ENCODE results near the gene CDH12. TPM values are rescaled to one million over a fixed set of nuclear protein-coding genes. Genes with fewer than 3 reads are reported as not detected.
"Not testable (repeated sequence)": the region's sequence is repeated elsewhere in the genome, so short reads cannot be mapped to it uniquely, and the experiment has no call there.

CDH12 gene
- total and polyA plus RNA-seq, 4 donors: 0.02 to 3.7 (median 0.31) TPM; not detected in 1

DNA sequence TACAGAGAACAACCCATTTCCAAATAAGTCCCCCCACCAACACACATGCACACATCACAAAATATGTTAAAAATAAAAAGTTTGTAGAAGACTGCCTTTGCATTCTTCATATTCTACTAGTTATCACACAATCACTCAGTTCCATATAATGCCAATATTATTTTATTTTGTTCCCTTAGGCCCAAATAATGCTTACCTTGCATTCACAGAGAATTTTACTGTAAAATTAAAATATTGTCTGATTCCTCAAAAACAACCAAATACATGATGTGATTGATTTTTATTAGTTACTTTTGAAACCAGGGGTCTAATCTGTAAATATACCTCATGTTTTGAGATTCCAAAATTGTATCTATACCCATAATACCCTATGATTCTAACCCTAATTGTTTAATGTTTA lies 536.9 kb downstream of the CDH12 start:
- Histone ChIP-seq H3K4me1 (ENCODE audit: control insufficient read depth in 5 of 5, insufficient read depth in 5 of 5, low read length in 5 of 5) (no peaks in the 10 kb centered on the region), H3K27ac (ENCODE audit: low read depth in 1 of 2, low read length in 1 of 2) (no peak overlapping the region), H3K27me3 (ENCODE audit: control insufficient read depth in 3 of 3, insufficient read depth in 3 of 3, low read length in 2 of 3) (no peaks in the 10 kb centered on the region), H3K4me3 (no peak overlapping the region), H3K9ac (ENCODE audit: insufficient read depth in 1 of 2, low read length in 2 of 2) (no peak overlapping the region), H3K9me3 (ENCODE audit: control insufficient read depth in 4 of 4, insufficient read depth in 3 of 4, low read length in 3 of 4) (no peaks in the 10 kb centered on the region), H3K36me3 (ENCODE audit: control insufficient read depth in 4 of 4, insufficient read depth in 4 of 4, low read length in 4 of 4) (no peaks in the 10 kb centered on the region)
- TF ChIP-seq, protein P1, sequence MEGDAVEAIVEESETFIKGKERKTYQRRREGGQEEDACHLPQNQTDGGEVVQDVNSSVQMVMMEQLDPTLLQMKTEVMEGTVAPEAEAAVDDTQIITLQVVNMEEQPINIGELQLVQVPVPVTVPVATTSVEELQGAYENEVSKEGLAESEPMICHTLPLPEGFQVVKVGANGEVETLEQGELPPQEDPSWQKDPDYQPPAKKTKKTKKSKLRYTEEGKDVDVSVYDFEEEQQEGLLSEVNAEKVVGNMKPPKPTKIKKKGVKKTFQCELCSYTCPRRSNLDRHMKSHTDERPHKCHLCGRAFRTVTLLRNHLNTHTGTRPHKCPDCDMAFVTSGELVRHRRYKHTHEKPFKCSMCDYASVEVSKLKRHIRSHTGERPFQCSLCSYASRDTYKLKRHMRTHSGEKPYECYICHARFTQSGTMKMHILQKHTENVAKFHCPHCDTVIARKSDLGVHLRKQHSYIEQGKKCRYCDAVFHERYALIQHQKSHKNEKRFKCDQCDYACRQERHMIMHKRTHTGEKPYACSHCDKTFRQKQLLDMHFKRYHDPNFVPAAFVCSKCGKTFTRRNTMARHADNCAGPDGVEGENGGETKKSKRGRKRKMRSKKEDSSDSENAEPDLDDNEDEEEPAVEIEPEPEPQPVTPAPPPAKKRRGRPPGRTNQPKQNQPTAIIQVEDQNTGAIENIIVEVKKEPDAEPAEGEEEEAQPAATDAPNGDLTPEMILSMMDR (IDR thresholded peaks at IDR 0.05; ENCODE audit: control extremely low read depth, extremely low read depth): no peak
- DNase-seq (no peak), ATAC-seq (ENCODE audit: insufficient read depth, low FRiP score) (no peak)

DNA sequence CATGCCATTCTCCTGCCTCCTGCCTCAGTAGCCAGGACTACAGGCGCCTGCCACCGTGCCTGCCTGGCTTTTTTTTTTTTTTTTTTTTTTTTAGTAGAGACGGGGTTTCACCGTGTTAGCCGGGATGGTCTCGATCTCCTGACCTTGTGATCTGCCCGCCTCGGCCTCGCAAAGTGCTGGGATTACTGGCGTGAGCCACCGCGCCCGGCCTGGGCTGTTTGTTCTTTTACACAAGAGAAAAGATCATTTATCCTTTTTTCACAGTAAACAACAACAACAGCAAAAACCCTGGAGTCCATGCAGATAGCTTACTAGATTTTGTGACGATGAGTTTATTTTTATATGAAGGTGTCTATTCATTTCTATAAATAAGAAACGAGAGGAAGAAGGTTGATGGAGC lies 538.1 kb downstream of the CDH12 start:
- not testable (repeated sequence) for H3K27ac ChIP-seq (ENCODE audit: low read depth in 1 of 2, low read length in 1 of 2); H3K9ac ChIP-seq (ENCODE audit: insufficient read depth in 1 of 2, low read length in 2 of 2); H3K27me3 ChIP-seq (ENCODE audit: control insufficient read depth in 3 of 3, insufficient read depth in 3 of 3, low read length in 2 of 3); H3K4me3 ChIP-seq; H3K36me3 ChIP-seq (ENCODE audit: control insufficient read depth in 4 of 4, insufficient read depth in 4 of 4, low read length in 4 of 4); H3K4me1 ChIP-seq (ENCODE audit: control insufficient read depth in 5 of 5, insufficient read depth in 5 of 5, low read length in 5 of 5); H3K9me3 ChIP-seq (ENCODE audit: control insufficient read depth in 4 of 4, insufficient read depth in 3 of 4, low read length in 3 of 4); ATAC-seq (ENCODE audit: insufficient read depth, low FRiP score); DNase-seq
- WGBS, 2 donors: 89 to 90% methylated on average over 14 to 15 of the region's 15 CpGs

DNA sequence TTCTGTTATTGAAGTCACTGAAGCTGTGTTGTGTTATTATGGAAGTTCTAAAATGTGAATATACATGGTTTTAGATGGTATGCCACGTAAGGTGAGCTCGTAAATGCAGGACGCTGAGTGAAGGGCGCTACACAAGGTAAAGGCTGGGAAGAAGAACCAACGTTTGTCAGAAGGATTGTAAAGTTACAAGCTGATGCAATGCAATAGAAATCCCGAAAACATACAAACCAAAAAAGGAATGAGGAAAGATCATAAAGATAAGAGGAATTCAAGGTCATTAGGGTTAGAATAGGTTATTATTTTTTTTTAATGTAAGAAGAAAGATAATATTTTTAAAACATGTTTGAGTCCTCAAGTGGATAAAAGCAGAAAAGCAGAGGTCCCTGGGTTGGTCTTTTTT lies 538.6 kb downstream of the CDH12 start:
- ATAC-seq (ENCODE audit: insufficient read depth, low FRiP score) (no peak), DNase-seq (no peak)
- H3K27ac ChIP-seq (ENCODE audit: low read depth in 1 of 2, low read length in 1 of 2): no peak overlapping the region
- H3K9ac ChIP-seq (ENCODE audit: insufficient read depth in 1 of 2, low read length in 2 of 2): no peak overlapping the region
- H3K36me3 ChIP-seq (ENCODE audit: control insufficient read depth in 4 of 4, insufficient read depth in 4 of 4, low read length in 4 of 4): no peaks in the 10 kb centered on the region
- H3K9me3 ChIP-seq (ENCODE audit: control insufficient read depth in 4 of 4, insufficient read depth in 3 of 4, low read length in 3 of 4): no peaks in the 10 kb centered on the region
- WGBS, 2 donors: 89% methylated on average over 6 of the region's 6 CpGs
- H3K4me3 ChIP-seq: no peak overlapping the region
- H3K4me1 ChIP-seq (ENCODE audit: control insufficient read depth in 5 of 5, insufficient read depth in 5 of 5, low read length in 5 of 5): no peaks in the 10 kb centered on the region
- H3K27me3 ChIP-seq (ENCODE audit: control insufficient read depth in 3 of 3, insufficient read depth in 3 of 3, low read length in 2 of 3): no peaks in the 10 kb centered on the region
- TF ChIP-seq, protein P1 (IDR thresholded peaks at IDR 0.05; ENCODE audit: control extremely low read depth, extremely low read depth): no peak

DNA sequence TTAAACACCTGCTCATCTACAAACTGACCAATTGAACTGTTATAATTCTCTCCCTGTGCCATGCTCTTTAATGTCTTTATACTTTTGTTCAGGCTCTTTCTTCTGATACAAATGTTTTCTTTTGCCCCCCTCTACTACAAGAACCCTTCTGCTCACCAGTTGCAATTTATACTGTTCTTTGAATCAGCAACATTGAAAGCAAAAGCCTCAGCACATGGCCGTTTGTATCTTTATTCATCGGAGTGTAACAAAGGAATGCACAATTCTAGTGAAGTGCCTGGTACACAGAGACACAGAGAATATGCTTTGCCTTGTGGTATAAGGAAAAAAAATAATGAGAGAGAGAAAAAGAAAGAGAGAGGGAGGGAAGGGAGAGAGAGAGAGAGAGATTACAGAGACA lies 547.1 kb downstream of the CDH12 start:
- Histone ChIP-seq H3K4me1 (ENCODE audit: control insufficient read depth in 5 of 5, insufficient read depth in 5 of 5, low read length in 5 of 5) (no peaks in the 10 kb centered on the region), H3K4me3 (no peak overlapping the region), H3K9ac (ENCODE audit: insufficient read depth in 1 of 2, low read length in 2 of 2) (no peak overlapping the region), H3K36me3 (ENCODE audit: control insufficient read depth in 4 of 4, insufficient read depth in 4 of 4, low read length in 4 of 4) (no peaks in the 10 kb centered on the region), H3K9me3 (ENCODE audit: control insufficient read depth in 4 of 4, insufficient read depth in 3 of 4, low read length in 3 of 4) (no peaks in the 10 kb centered on the region), H3K27ac (ENCODE audit: low read depth in 1 of 2, low read length in 1 of 2) (no peak overlapping the region), H3K27me3 (ENCODE audit: control insufficient read depth in 3 of 3, insufficient read depth in 3 of 3, low read length in 2 of 3) (no peaks in the 10 kb centered on the region)
- DNase-seq (no peak), ATAC-seq (ENCODE audit: insufficient read depth, low FRiP score) (no peak)
- 55 to 69% methylated on average over 2 of the region's 2 CpGs for WGBS, 2 donors
- TF ChIP-seq, protein P1 (IDR thresholded peaks at IDR 0.05; ENCODE audit: control extremely low read depth, extremely low read depth): no peak

Measured in lung (tissue), 12 donors.